Neutrophil (primary cell): ENCODE results near the gene RMDN3.
A peak's percentile ranks its signal among the peaks of the same experiment; 100 is the strongest.

ENCODE experiments used
- H3K27ac ChIP-seq: fragments of 200-600 bp; sonication (generic); 2 replicates; pipeline ENCODE4 v1.5.1; 2016; ENCODE audit warnings: mild to moderate bottlenecking, moderate library complexity
- H3K27me3 ChIP-seq: fragments of 200-600 bp; sonication (generic); 2 replicates; pipeline ENCODE4 v1.6.0; 2016; ENCODE audit warnings: mild to moderate bottlenecking
- H3K36me3 ChIP-seq: fragments of 200-600 bp; sonication (generic); 2 replicates; pipeline ENCODE4 v1.5.1; 2017
- H3K4me1 ChIP-seq, 2 experiments: fragments of 200-600 bp in 1 of 2; sonication (generic) in 1 of 2; 1 replicate in 1 of 2; 2 replicates in 1 of 2; pipeline versions ENCODE4 v1.5.1 to v1.6.1; 2013 to 2016; ENCODE audit warnings: low read depth in 1 of 2, low read length in 1 of 2, mild to moderate bottlenecking in 1 of 2, moderate library complexity in 1 of 2; ENCODE audit not compliant: control insufficient read depth in 1 of 2, insufficient read depth in 1 of 2
- H3K4me3 ChIP-seq, 2 experiments: fragments of 200-600 bp in 1 of 2; sonication (generic) in 1 of 2; 1 replicate in 1 of 2; 2 replicates in 1 of 2; pipeline ENCODE4 v1.5.1; 2013 to 2016; ENCODE audit warnings: low read depth in 1 of 2, low read length in 1 of 2, mild to moderate bottlenecking in 1 of 2, moderate library complexity in 1 of 2
- H3K9me3 ChIP-seq: fragments of 200-600 bp; sonication (generic); 2 replicates; pipeline ENCODE4 v1.5.1; 2016
- CTCF ChIP-seq: fragments of 200-600 bp; sonication (generic); IDR thresholded peaks from 2 replicates; pipeline ENCODE4 v1.5.1; 2016; ENCODE audit warnings: antibody characterized with exemption

RMDN3 gene

GRCh38 chr15:40789119-40789518 is 34.1 kb upstream of the RMDN3 start:
- no peaks in the 10 kb centered on the region for H3K36me3 ChIP-seq
- no peak for TF ChIP-seq CTCF
- no peak overlapping the region for H3K27ac ChIP-seq
- no peak overlapping the region for H3K4me3 ChIP-seq
- no peaks in the 10 kb centered on the region for H3K27me3 ChIP-seq
- H3K4me1 ChIP-seq: peaks cover 25 to 28% of the 10 kb centered on the region in 2 experiments
- H3K9me3 ChIP-seq: no peaks in the 10 kb centered on the region

GRCh38 chr15:40787991-40788390 is 32.9 kb upstream of the RMDN3 start:
- Histone ChIP-seq H3K27ac (peak overlapping the region; percentile 61), H3K4me1 (peaks cover 25 to 28% of the 10 kb centered on the region in 2 experiments), H3K4me3 (no peak overlapping the region), H3K36me3 (no peaks in the 10 kb centered on the region), H3K9me3 (no peaks in the 10 kb centered on the region), H3K27me3 (no peaks in the 10 kb centered on the region)
- no peak for TF ChIP-seq CTCF

GRCh38 chr15:40787344-40787841 is 32.3 kb upstream of the RMDN3 start:
- no peak for TF ChIP-seq CTCF
- Histone ChIP-seq H3K27ac (peak overlapping the region; percentile 61), H3K4me1 (peaks cover 25 to 28% of the 10 kb centered on the region in 2 experiments)

GRCh38 chr15:40785814-40786213 is 30.8 kb upstream of the RMDN3 start:
- no peaks in the 10 kb centered on the region for H3K9me3 ChIP-seq
- no peak overlapping the region for H3K27ac ChIP-seq
- H3K4me1 ChIP-seq: peaks cover 25 to 28% of the 10 kb centered on the region in 2 experiments
- no peaks in the 10 kb centered on the region for H3K27me3 ChIP-seq
- TF ChIP-seq CTCF: no peak
- H3K4me3 ChIP-seq: no peak overlapping the region
- no peaks in the 10 kb centered on the region for H3K36me3 ChIP-seq

More at GRCh38 chr15:40787344-40787841, 32.3 kb upstream of the RMDN3 start:
- no peak overlapping the region for H3K4me3 ChIP-seq
- H3K27me3 ChIP-seq: no peaks in the 10 kb centered on the region
- H3K36me3 ChIP-seq: no peaks in the 10 kb centered on the region
- H3K9me3 ChIP-seq: no peaks in the 10 kb centered on the region

GRCh38 chr15:40785164-40785563 is 30.1 kb upstream of the RMDN3 start:
- Histone ChIP-seq H3K27me3 (no peaks in the 10 kb centered on the region), H3K36me3 (no peaks in the 10 kb centered on the region), H3K4me1 (peaks cover 25 to 28% of the 10 kb centered on the region in 2 experiments), H3K9me3 (no peaks in the 10 kb centered on the region), H3K4me3 (no peak overlapping the region), H3K27ac (no peak overlapping the region)
- TF ChIP-seq CTCF: no peak
